Ovary (tissue), 9 donors: ENCODE measurements around the gene APBA2. TPM values are rescaled to one million over a fixed set of nuclear protein-coding genes. Genes with fewer than 3 reads are reported as not detected.

ENCODE experiments used
- DNase-seq, 5 donors: peaks; one replicate each; pipeline ENCODE4 v3.0.0-alpha.2; 2019 to 2020
- H3K27ac ChIP-seq, 2 donors: fragments of 200-600 bp; one replicate each; pipeline versions ENCODE4 v1.5.1 to v1.8.0; 2019 to 2022
- H3K27me3 ChIP-seq: fragments of 200-600 bp; one replicate; pipeline ENCODE4 v1.8.0; 2022
- H3K36me3 ChIP-seq: fragments of 200-600 bp; sonication (generic); one replicate; pipeline ENCODE4 v1.5.1; 2019
- H3K4me1 ChIP-seq: one replicate; pipeline ENCODE4 v1.8.1; 2013; ENCODE audit warnings: mild to moderate bottlenecking, moderate library complexity; ENCODE audit not compliant: insufficient read depth
- H3K4me3 ChIP-seq: fragments of 200-600 bp; sonication (generic); one replicate; pipeline ENCODE4 v1.5.1; 2017
- H3K9me3 ChIP-seq, 2 donors: fragments of 200-600 bp in 1 of 2; sonication (generic) in 1 of 2; one replicate each; pipeline versions ENCODE4 v1.5.1 to v1.8.1; 2013 to 2019; ENCODE audit warnings: mild to moderate bottlenecking in 1 of 2, moderate library complexity in 1 of 2
- EP300 ChIP-seq: sonication (generic); formaldehyde crosslinking; IDR thresholded peaks from one replicate; pipeline ENCODE4 v1.6.1; 2017; ENCODE audit warnings: antibody characterized with exemption
- POLR2A ChIP-seq: fragments of 450-650 bp; IDR thresholded peaks from one replicate; pipeline ENCODE4 v1.6.1; 2017; ENCODE audit warnings: antibody characterized with exemption, mild to moderate bottlenecking, moderate library complexity
- WGBS, 3 donors: extraction: QIAGEN DNeasy Blood & Tissue Kit in 1 of 3; methylation state at CpG; one replicate each; pipeline versions ENCODE4 v1.1.5 to v1.1.7; 2013 to 2017; 5-methylcytosine and 5-hydroxymethylcytosine counted together
- intact Hi-C, 4 donors: fragments of 100-400 bp; cut with DNase I; formaldehyde crosslinking; loops; one replicate each; pipeline versions ENCODE4 v1.11.0 to v1.15.1; 2022 to 2023
- polyA plus RNA-seq, 2 donors: library from polyadenylated mRNA; stranded (reverse); fragments of 200-250 nt in 1 of 2; fragments of 350-450 nt in 1 of 2; fragmentation: Illumina TruSeq in 1 of 2; extraction: RNeasy Lipid Tissue Mini Kit (QIAGEN cat#74804) in 1 of 2; gene quantifications; one replicate each; pipeline ENCODE4 v1.2.3, GENCODE V29; 2013 to 2014
- total RNA-seq, 7 donors: library from RNA; depleted of rRNA in 2 of 7; stranded (reverse); fragments of >200 nt in 2 of 7; fragmentation: NEBNext Ultra II Directional in 3 of 7; extraction: Animal tissue kit (Norgen Biotek cat#: 25700) in 3 of 7; gene quantifications; one replicate each; pipeline versions ENCODE4 v1.1.0 to v1.2.4, GENCODE V29; 2016 to 2023
- TF ChIP-seq, protein P1 (sequence below), 3 donors: fragments of 450-650 bp in 2 of 3; fragments of 200-600 bp in 1 of 3; IDR thresholded peaks; one replicate each; pipeline versions ENCODE4 v1.5.1 to v1.8.0; 2016 to 2022; ENCODE audit warnings: antibody characterized with exemption in 3 of 3, mild to moderate bottlenecking in 1 of 3
- donor health status: DM: no; HTN: no; CAD: no; lungs with moderate emphysema.
- donor health status: DM: no; HTN: no; CAD: no.
- donor health status: Bipolar disorder and iron deficiency.
- donor health status: DM: yes; HTN: yes; CAD: no.
- donor health status: DM: no; HTN: no; CAD: no.
- donor health status: DM: yes; HTN: yes; CAD: no.

Gene APBA2
- total and polyA plus RNA-seq, 9 donors: 0.53 to 3.1 (median 1.4) TPM

DNA sequence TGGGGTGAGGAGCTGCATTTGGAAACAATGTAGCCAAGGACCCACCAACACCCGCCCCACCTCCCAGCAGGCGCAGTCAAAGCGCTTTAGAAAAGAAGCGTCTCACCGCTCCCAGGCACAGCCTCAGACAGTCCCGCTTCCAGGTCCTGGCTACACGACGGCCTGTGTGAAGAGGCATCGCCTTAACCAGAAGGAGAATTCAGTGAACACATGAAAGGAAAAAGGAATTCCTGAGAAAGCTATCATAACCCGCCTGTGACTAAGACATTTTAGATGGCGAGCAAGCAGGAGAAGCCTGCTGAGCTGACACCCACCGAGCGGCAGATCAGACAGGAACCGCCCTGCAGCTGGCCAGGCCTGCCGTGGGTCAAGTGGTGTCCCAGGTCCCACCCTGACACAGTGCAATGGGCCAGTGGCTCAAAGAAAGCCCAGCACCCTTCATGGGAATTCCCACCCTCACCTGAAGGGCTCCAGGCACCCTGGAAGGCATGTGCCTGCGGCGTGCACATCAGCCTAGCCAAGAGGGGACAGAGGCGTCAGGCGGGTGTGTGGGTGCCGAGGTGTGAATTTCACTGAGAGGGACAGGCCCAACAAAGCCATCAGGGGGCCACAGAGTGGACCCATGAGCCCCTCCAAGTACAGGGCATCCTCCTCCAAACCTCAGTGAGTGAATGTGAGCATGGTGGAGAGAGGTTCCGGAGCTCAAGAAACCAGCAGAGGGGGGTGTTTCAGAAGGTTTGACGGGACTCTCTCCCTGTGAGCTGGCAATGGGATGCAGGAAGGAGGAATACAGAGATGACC lies 239.0 kb downstream of the APBA2 start:
- no peaks in the 10 kb centered on the region for H3K4me1 ChIP-seq
- no peaks in the 10 kb centered on the region for H3K9me3 ChIP-seq
- intact Hi-C loops: no loop called here
- no peaks in the 10 kb centered on the region for H3K36me3 ChIP-seq
- no peaks in the 10 kb centered on the region for H3K27me3 ChIP-seq
- H3K27ac ChIP-seq: no peak overlapping the region
- H3K4me3 ChIP-seq: no peak overlapping the region
- no peak for DNase-seq
- 78 to 80% (median 78%) methylated on average over 22 of the region's 22 CpGs for WGBS, 3 donors
- TF ChIP-seq POLR2A (no peak), EP300 (no peak)
- TF ChIP-seq, protein P1, sequence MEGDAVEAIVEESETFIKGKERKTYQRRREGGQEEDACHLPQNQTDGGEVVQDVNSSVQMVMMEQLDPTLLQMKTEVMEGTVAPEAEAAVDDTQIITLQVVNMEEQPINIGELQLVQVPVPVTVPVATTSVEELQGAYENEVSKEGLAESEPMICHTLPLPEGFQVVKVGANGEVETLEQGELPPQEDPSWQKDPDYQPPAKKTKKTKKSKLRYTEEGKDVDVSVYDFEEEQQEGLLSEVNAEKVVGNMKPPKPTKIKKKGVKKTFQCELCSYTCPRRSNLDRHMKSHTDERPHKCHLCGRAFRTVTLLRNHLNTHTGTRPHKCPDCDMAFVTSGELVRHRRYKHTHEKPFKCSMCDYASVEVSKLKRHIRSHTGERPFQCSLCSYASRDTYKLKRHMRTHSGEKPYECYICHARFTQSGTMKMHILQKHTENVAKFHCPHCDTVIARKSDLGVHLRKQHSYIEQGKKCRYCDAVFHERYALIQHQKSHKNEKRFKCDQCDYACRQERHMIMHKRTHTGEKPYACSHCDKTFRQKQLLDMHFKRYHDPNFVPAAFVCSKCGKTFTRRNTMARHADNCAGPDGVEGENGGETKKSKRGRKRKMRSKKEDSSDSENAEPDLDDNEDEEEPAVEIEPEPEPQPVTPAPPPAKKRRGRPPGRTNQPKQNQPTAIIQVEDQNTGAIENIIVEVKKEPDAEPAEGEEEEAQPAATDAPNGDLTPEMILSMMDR (IDR thresholded peaks at IDR 0.05): no peak

DNA sequence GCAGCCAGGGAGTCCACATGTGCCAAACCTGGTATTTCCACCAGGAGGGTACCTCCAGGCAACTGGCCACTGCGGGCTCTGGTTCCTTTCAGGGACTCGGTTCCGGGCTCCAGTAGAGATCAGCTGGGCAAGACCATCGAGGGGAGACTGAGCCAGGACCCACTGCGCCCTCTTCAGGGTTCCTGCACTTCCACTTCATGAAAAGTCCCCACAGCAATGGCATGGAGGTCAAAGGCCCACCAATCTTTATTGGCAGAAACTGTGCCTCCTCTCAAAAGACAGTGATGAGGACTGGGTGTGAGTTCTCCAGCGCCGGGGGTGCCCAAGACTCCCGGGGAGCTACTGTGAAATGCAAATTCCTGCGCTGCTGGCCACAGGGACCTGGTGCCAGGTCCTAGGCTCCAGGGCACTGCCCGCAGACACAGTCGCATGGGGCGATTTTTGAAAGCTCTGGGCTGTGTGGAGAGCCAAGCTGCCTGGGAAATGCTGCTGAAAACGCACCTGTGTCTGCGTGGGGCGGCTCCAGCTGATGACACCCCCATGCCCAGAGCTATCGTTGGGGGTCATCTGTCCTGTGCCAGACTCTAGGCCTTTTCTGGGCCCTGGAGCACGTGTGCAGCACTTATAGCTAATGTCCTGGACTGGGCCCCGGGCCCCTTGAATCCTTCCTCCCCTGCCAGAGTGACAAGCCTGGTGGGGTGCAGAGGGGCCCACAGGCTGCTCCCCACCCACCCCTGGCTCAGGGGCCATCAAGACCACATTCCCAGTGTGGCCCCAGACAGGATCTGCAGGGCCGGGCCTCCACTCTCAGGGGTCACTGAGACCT lies 239.8 kb downstream of the APBA2 start:
- TF ChIP-seq EP300 (no peak), POLR2A (no peak)
- TF ChIP-seq, protein P1 (IDR thresholded peaks at IDR 0.05): no peak
- Histone ChIP-seq H3K9me3 (no peaks in the 10 kb centered on the region), H3K4me1 (no peaks in the 10 kb centered on the region), H3K27ac (no peak overlapping the region), H3K36me3 (no peaks in the 10 kb centered on the region), H3K4me3 (no peak overlapping the region), H3K27me3 (no peaks in the 10 kb centered on the region)
- DNase-seq: no peak
- WGBS, 3 donors: 91 to 95% (median 92%) methylated on average over 19 of the region's 19 CpGs
- intact Hi-C loops: no loop called here

DNA sequence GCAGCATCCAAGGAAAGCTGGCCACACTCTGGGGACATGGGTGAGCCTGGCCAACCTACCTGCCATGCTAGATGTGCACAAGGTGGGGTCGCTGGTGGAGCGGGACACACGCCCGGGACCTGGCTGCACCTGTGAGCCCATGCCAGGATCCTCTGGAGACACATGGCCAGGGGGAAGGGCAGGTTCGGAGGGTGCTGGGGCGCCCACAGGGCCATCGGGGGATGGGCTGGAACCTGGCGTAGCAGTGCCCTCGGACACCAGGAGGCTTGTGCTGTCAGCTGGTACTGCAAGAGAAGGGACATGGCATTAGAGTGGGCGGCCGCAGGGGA lies 240.4 kb downstream of the APBA2 start:
- Histone ChIP-seq H3K27ac (no peak overlapping the region), H3K9me3 (no peaks in the 10 kb centered on the region), H3K36me3 (no peaks in the 10 kb centered on the region), H3K27me3 (no peaks in the 10 kb centered on the region), H3K4me1 (no peaks in the 10 kb centered on the region), H3K4me3 (no peak overlapping the region)
- intact Hi-C loops: no loop called here
- 84 to 94% (median 87%) methylated on average over 11 of the region's 11 CpGs for WGBS, 3 donors
- DNase-seq: peak in 1 of 5 donors; percentile 10
- TF ChIP-seq POLR2A (no peak), EP300 (no peak)
- TF ChIP-seq, protein P1 (IDR thresholded peaks at IDR 0.05): no peak

DNA sequence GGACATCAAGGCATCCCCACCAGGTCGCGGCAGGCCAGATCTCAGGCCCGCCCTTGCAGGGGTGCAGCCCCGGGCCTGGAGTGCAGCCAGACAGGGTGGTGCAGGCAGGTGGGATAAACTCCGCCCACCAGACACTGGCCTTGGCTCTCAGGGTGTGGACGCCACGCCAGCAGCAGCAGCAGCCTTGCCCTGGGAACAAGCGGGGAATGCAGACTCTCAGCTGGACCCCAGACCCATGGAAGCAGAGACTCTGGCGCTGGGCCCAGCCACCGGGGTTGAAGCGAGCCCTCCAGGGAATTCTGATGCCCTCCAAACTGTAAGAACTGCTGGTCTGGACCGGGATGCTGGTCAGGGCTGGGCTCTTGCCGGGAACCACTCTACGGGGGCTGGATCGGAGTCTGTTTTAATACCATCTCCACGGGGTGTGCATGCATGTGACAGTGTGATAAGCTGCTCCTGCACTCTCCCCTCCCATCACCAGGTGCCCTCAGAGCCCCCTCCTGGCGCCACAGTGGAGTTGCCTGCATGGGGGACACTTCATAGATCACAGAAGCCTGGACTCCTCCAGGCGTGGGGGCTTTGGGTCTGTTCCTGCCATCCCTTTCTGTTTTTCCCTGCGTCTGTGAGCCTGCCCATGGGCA lies 241.2 kb downstream of the APBA2 start:
- Histone ChIP-seq H3K36me3 (no peaks in the 10 kb centered on the region), H3K4me1 (no peaks in the 10 kb centered on the region), H3K27me3 (no peaks in the 10 kb centered on the region), H3K4me3 (no peak overlapping the region), H3K27ac (no peak overlapping the region), H3K9me3 (no peaks in the 10 kb centered on the region)
- intact Hi-C loops: no loop called here
- WGBS, 3 donors: 45 to 63% (median 51%) methylated on average over 13 to 19 of the region's 19 CpGs
- no peak for TF ChIP-seq EP300
- TF ChIP-seq, protein P1 (IDR thresholded peaks at IDR 0.05): no peak
- TF ChIP-seq POLR2A: no peak
- DNase-seq: peak in 1 of 5 donors; percentile 13
